Calu3 (cell line): ENCODE data around the gene AIF1L. TPM values are rescaled to one million over a fixed set of nuclear protein-coding genes. Genes with fewer than 3 reads are reported as not detected.
"Not testable (repeated sequence)": the region's sequence is repeated elsewhere in the genome, so short reads cannot be mapped to it uniquely, and the experiment has no call there.

ENCODE experiments used
- BruUV-seq: library from RNA; stranded (reverse); fragments of 400-500 nt; replicated peaks from 2 replicates; lab custom pipeline; 2021; lab: Mats Ljungman, UMichigan
- CTCF ChIA-PET: fragments of 300-600 bp; sonication (Branson Sonifier 250); formaldehyde crosslinking; loops from one replicate; lab custom pipeline; 2022; ENCODE audit warnings: antibody characterized with exemption; lab: Charles Lee
- DNase-seq: peaks from one replicate; pipeline ENCODE4 v3.0.0; 2022
- H3K27ac Mint-ChIP-seq: one replicate; pipeline ENCODE4 v1.8.0; 2022; ENCODE audit warnings: mixed read lengths; ENCODE audit not compliant: unreplicated experiment
- H3K27me3 Mint-ChIP-seq: one replicate; pipeline ENCODE4 v1.8.0; 2022; ENCODE audit warnings: mixed read lengths; ENCODE audit not compliant: unreplicated experiment
- H3K36me3 Mint-ChIP-seq: one replicate; pipeline ENCODE4 v1.8.0; 2022; ENCODE audit warnings: mild to moderate bottlenecking, moderate library complexity, mixed read lengths; ENCODE audit not compliant: insufficient read depth, unreplicated experiment
- H3K4me1 Mint-ChIP-seq: one replicate; pipeline ENCODE4 v1.8.0; 2022; ENCODE audit warnings: mild to moderate bottlenecking, low read depth, mixed read lengths; ENCODE audit not compliant: unreplicated experiment
- H3K4me3 Mint-ChIP-seq: one replicate; pipeline ENCODE4 v1.8.0; 2022; ENCODE audit warnings: mild to moderate bottlenecking, low read depth, moderate library complexity, mixed read lengths; ENCODE audit not compliant: unreplicated experiment
- H3K9me3 Mint-ChIP-seq: one replicate; pipeline ENCODE4 v1.8.0; 2022; ENCODE audit warnings: low read depth, mixed read lengths; ENCODE audit not compliant: unreplicated experiment
- intact Hi-C: fragments of 100-400 bp; cut with micrococcal nuclease; formaldehyde crosslinking; loops from one replicate; pipeline ENCODE4 v1.10.0; 2022; ENCODE audit not compliant: unreplicated experiment
- total RNA-seq: library from RNA; stranded (reverse); gene quantifications from 2 replicates; pipeline ENCODE4 v1.2.3, GENCODE V29; 2022
- TF ChIP-seq, protein P1 (sequence below): fragments of 200-600 bp; IDR thresholded peaks from one replicate; pipeline ENCODE4 v1.8.0; 2022; ENCODE audit warnings: antibody characterized with exemption; ENCODE audit not compliant: unreplicated experiment

The AIF1L gene
- total RNA-seq, 1 experiment from 2014 or later = 27.2 TPM

DNA sequence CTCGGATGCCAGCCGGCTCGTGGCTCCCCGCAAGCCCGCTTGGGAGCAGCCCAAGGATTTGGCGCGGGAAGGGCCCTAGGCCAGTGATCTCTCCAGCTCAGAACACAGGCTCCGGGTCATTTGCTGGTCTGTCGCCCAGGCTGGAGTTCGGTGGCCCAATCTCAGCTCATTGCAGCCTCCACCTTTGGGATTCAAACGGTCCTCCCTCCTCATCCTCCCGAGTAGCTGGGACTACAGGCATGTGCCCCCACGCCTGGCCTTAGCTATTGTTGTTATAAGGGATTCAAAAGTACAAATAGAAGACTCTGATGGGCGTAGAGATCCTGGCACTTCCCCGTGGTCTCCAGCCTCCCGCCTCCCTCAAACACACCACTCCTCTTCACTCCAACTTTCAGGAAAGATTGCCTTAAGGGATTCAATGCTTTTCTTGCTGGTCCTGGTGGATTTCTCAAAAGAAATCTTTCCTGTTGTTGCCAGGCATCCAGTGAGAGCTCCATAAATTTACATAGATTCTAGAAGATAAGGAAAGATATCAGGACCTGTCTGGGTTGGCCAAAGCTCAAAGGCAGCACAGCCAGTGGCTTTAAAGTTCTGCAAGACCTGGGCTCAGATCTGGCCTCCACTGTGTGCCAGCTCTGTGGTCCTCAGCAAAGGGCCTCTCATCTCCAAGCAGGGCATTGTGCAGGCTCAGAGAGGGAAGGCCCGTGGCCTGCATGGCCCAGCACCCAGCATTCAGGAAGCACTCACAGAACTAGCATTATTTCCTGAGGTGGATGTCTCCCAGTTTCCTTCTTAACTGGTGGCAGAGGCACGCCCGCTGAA, 1.0 kb downstream of the AIF1L start:
- BruUV-seq = TSS peak; percentile 41
- peak overlapping the region; percentile 71 for H3K4me3 Mint-ChIP-seq
- intact Hi-C loops = no loop called here

DNA sequence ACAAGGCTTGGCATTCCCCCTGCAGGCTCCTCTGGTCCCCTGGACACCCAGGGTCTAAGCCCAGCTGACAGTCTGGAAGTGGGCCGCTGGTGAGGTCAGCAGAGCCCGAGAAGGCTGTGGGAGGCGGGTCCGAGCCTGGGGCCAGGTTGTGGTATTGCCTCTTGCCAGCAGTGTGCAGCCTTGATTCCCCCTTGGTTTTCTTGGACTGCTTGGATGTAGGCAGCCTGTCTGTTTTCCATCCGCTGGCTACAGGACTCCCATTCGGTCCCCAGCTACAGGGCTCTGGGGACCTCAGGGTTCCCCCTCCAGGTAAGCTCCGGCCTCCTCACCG, 1.6 kb downstream of the AIF1L start:
- no peak for DNase-seq
- no peaks in the 10 kb centered on the region for H3K4me1 Mint-ChIP-seq
- CTCF ChIA-PET = no interaction called here
- H3K27me3 Mint-ChIP-seq = peaks cover 27% of the 10 kb centered on the region
- TF ChIP-seq, protein P1, sequence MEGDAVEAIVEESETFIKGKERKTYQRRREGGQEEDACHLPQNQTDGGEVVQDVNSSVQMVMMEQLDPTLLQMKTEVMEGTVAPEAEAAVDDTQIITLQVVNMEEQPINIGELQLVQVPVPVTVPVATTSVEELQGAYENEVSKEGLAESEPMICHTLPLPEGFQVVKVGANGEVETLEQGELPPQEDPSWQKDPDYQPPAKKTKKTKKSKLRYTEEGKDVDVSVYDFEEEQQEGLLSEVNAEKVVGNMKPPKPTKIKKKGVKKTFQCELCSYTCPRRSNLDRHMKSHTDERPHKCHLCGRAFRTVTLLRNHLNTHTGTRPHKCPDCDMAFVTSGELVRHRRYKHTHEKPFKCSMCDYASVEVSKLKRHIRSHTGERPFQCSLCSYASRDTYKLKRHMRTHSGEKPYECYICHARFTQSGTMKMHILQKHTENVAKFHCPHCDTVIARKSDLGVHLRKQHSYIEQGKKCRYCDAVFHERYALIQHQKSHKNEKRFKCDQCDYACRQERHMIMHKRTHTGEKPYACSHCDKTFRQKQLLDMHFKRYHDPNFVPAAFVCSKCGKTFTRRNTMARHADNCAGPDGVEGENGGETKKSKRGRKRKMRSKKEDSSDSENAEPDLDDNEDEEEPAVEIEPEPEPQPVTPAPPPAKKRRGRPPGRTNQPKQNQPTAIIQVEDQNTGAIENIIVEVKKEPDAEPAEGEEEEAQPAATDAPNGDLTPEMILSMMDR = no peak
- no peak overlapping the region for H3K4me3 Mint-ChIP-seq
- no peak overlapping the region for H3K27ac Mint-ChIP-seq
- H3K36me3 Mint-ChIP-seq = peaks cover 23% of the 10 kb centered on the region
- BruUV-seq = no TSS peak
- no peaks in the 10 kb centered on the region for H3K9me3 Mint-ChIP-seq
- intact Hi-C loops = no loop called here

More for the DNA sequence above, 1.0 kb downstream of the AIF1L start:
- Mint-ChIP-seq H3K27me3 (peaks cover 27% of the 10 kb centered on the region), H3K9me3 (no peaks in the 10 kb centered on the region), H3K27ac (no peak overlapping the region), H3K4me1 (no peaks in the 10 kb centered on the region), H3K36me3 (peaks cover 23% of the 10 kb centered on the region)
- CTCF ChIA-PET = no interaction called here
- TF ChIP-seq, protein P1 = no peak
- no peak for DNase-seq

DNA sequence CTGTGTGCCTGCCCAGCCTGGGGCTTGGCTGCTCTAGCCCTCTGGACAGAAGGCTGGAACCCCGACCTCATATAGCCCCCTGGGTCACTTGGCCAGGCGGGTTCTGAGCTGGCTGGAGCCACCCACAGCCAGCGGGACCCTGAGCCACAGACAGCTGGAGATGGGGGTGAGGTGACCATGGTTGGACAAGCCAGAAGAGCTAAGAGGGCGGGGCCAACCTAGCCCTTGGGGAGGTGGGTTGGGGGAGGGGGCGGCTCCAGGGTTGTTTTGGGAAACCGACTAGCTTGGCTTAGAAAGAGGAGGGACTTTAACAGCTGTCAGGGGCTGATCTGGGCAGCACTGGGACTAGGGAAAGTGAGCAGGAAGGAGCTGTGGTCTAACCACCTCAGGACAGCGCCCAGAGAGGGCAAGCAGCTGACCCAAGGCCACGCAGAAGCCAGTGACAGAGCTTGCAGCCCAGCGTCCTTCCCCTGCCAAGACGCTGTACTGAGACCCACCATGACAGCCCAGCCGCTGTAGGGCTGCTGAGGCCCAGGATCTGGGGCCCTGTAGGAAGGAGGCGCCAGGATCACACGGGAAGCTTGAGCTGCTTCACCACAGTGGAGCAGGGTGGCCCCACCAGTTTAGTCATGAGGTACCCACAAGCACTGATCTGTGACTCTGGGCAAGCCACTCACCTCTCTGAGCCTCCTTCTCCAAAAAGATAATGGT, 2.2 kb downstream of the AIF1L start:
- peaks cover 27% of the 10 kb centered on the region for H3K27me3 Mint-ChIP-seq
- TF ChIP-seq, protein P1 = no peak
- CTCF ChIA-PET = no interaction called here
- H3K9me3 Mint-ChIP-seq = no peaks in the 10 kb centered on the region
- DNase-seq = no peak
- H3K4me3 Mint-ChIP-seq = no peak overlapping the region
- H3K36me3 Mint-ChIP-seq = peaks cover 23% of the 10 kb centered on the region
- H3K27ac Mint-ChIP-seq = no peak overlapping the region
- intact Hi-C loops = no loop called here
- no peaks in the 10 kb centered on the region for H3K4me1 Mint-ChIP-seq
- BruUV-seq = no TSS peak

DNA sequence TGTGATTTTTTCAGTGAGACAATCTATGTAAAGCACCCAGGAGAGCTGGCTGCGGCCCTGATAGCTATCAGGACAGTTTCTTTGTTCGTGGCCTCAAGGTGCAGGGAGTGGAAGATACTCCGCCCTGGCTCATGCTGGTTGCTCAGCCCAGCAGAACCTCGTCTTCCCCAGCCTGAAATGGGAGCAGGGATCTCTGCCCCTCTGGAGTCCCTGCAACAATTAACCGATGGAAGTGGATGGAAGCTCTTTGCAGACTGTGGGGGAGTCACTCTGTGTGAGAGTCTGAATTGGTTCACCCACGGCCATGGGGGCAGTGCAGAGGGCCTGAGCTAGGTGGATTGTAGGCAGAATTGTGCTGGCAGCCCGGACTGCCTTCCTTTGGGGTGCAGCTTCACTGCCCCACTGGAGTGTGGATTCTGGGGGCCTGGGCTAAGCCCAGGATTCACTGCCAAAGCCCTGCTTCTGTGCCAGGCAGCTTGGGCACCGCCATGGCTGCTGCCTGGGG, 2.8 kb downstream of the AIF1L start:
- DNase-seq = no peak
- no TSS peak for BruUV-seq
- intact Hi-C loops = no loop called here
- H3K36me3 Mint-ChIP-seq = peaks cover 19% of the 10 kb centered on the region
- no peaks in the 10 kb centered on the region for H3K9me3 Mint-ChIP-seq
- no peak overlapping the region for H3K27ac Mint-ChIP-seq
- peaks cover 21% of the 10 kb centered on the region for H3K27me3 Mint-ChIP-seq
- TF ChIP-seq, protein P1 = no peak
- no peaks in the 10 kb centered on the region for H3K4me1 Mint-ChIP-seq
- no peak overlapping the region for H3K4me3 Mint-ChIP-seq
- CTCF ChIA-PET = interaction anchor here (0.6 kb wide), 2 partner anchors 87 to 195 kb away, joined by 3 to 4 read pairs; no protein-coding TSS in a partner anchor

DNA sequence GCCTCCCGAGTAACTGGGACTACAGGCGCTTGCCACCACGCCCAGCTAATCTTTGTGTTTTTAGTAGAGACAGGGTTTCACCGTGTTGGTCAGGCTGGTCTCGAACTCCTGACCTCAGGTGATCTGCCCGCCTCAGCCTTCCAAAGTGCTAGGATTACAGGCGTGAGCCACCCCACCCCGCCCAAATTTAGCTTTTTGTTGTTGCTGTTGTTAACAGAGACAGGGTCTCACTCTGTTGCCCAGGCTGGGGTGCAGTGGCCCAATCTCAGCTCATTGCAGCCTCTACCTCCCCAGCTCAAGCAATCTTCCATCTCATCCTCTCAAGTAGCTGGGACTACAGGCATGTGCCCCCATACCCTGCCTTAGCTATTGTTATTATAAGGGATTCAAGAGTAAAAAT, 3.5 kb downstream of the AIF1L start:
- H3K4me1 Mint-ChIP-seq, DNase-seq, BruUV-seq, H3K4me3 Mint-ChIP-seq, H3K27ac Mint-ChIP-seq, intact Hi-C loops, H3K9me3 Mint-ChIP-seq: not testable (repeated sequence)
- peaks cover 19% of the 10 kb centered on the region for H3K36me3 Mint-ChIP-seq
- CTCF ChIA-PET = interaction anchor here (0.6 kb wide), 2 partner anchors 86 to 194 kb away, joined by 3 to 4 read pairs; no protein-coding TSS in a partner anchor
- H3K27me3 Mint-ChIP-seq = peaks cover 14% of the 10 kb centered on the region
